Left kidney (tissue), 2 donors: ENCODE measurements around the gene TRIP13. TPM values are rescaled to one million over a fixed set of nuclear protein-coding genes. Genes with fewer than 3 reads are reported as not detected.
"Not testable (repeated sequence)": the region's sequence is repeated elsewhere in the genome, so short reads cannot be mapped to it uniquely, and the experiment has no call there.

Experiments used
- DNase-seq: peaks from one replicate; pipeline ENCODE4 v3.0.0-alpha.2; 2013
- polyA plus RNA-seq: library from polyadenylated mRNA; unstranded; fragments of 120-200 nt; gene quantifications from one replicate; pipeline ENCODE4 v1.2.1, GENCODE V29; 2013; ENCODE audit not compliant: insufficient read length

Gene TRIP13
- polyA plus RNA-seq, 1 donor, result 14.5 TPM

DNA sequence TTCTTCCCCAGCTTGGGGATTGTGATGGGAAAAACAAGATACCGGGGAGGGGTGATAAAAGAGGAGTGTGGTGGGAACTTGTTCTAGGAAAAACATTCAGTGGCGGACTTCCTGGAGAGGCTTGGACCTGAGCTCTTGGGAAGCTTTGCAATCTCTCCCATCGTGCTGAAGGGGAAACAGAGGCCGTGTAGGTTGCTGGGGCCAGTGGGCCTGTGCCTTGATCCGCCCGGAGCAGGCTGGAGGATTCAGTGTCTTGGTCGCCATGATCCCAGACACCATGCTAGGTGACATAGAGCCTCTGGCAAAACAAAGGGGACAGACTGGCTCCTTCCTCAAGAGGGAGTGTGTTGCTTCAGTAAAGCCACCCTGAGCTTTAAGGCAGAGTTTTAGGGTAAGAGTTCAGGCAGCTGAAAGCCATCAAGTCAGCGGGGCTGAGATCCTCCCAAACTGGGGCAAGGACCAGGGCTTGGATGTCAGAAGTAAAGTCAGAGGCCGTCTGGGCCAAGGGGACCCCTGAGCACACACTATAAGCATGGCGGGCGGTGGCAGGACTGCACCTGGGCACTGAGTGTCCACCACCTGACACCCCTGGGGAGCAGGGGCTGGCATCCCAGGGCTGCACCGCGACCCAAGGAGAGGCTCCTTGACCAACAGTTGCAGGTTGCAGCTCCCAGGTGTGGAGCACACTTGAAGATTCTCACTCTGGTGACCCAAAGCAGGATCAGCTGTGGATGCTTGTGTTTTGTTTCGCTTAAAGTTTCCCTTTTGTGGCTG, 44.7 kb downstream of the TRIP13 start:
- no peak for DNase-seq

DNA sequence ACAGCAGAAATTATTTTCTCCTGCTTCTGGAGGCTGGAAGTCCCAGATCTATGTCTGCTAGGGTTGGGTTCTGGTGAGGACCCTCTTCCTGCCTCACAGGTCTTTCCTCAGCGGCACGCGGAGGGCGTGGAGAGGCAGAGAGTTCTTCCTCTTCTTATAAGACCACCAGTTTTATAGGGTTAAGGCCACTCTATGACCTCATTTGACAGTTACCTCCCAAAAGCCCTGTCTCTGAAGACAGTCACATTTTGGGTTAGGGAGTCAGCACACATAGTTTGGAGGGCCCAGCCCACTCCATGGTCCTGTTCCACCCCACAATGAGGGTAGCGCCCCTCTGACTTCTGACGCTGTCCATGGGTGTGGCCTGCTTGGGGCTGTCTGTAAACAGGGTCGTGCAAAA, 46.7 kb downstream of the TRIP13 start:
- DNase-seq, result no peak

DNA sequence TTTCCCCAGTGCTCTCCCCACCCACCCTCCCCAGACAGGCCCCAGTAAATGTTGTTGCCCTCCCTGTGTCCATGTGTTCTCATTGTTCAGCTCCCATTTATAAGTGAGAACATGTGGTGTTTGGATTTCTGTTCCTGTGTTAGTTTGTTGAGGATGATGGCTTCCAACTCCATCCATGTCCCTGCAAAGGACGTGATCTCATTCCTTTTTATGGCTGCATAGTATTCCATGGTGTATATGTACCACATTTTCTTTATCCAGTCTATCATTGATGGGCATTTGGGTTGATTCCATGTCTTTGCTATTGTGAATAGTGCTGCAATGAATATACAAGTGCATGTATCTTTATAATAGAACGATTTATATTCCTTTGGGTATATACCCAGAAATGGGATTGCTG, 48.1 kb downstream of the TRIP13 start:
- not testable (repeated sequence) for DNase-seq

DNA sequence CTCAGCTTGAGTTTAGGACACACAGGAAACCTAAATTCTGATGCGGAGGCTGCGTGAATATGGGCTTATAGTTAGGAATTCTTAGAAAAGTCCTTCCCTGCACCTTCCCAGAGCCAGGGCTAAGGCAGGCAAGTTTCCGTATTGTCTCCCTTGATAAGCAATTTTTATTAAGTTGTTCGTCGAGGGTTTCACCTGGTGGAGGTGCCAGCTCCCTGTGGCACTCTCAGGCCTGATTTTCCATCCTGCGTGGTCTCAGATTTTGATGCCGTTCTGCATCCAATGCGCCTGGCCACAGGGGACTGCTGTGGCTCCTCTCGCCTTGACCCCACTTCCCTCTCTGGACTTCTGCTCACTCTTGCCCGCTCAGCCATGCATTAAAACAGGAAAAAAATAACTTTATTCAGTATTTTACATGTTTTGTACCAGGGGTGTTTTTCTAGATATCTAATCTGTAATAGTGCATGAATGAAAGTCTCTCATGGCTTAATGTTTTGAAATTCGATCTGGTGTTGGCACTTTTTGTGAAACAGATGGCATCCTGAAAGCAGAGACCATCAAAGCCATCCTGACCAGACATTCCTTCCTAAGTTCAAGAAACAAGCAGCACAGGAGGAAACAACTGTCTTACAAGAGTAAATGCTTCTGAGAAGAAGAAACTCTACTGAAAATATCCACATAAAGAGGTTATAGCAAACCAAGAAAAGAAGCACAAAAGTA, 50.7 kb downstream of the TRIP13 start:
- DNase-seq, result no peak

DNA sequence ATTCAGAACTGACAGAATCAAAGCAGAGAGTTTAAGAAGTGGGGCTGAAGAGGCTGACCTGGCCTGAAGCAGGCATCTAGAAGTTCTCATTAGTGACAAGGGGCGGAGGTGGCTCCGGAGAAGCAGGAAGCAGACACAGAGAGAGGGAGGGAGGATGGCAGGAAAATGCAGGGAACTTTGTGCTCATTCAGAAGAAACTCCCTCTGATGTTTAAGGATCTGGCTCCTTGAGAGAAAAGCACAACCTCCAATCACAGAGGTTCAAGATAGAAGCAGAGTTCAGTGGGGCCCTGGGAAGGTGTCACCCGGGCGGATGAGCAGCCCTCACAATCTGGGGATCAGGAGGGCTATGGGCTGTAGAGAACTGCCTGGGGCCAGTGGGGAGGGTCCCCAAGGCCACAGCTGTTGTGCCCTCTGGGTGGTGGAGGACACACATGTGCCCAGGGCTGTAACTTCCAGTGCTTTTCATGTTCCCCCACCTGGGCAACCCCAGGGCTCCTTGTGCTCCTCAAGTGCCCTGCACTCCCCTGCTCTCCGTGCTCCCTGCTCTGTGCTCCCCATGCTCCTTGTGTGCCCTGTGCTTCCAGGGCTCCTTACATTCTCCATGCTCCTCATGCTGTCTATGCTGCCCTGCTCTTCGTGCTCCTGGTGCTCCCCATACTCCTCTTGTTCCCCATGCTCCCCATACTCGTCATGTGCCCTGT, 51.4 kb downstream of the TRIP13 start:
- DNase-seq, result no peak

DNA sequence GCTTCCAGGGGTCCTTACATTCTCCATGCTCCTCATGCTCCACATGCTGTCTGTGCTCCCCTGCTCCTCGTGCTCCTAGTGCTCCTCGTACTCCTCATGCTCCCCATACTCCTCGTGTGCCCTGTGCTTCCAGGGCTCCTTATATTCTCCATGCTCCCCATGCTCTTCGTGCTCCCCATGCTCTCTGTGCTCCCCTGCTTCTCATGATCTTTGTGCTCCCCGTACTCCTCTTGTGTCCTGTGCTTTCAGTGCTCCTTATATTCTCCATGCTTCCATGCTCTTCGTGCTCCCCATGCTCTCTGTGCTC, 51.9 kb downstream of the TRIP13 start:
- no peak for DNase-seq

DNA sequence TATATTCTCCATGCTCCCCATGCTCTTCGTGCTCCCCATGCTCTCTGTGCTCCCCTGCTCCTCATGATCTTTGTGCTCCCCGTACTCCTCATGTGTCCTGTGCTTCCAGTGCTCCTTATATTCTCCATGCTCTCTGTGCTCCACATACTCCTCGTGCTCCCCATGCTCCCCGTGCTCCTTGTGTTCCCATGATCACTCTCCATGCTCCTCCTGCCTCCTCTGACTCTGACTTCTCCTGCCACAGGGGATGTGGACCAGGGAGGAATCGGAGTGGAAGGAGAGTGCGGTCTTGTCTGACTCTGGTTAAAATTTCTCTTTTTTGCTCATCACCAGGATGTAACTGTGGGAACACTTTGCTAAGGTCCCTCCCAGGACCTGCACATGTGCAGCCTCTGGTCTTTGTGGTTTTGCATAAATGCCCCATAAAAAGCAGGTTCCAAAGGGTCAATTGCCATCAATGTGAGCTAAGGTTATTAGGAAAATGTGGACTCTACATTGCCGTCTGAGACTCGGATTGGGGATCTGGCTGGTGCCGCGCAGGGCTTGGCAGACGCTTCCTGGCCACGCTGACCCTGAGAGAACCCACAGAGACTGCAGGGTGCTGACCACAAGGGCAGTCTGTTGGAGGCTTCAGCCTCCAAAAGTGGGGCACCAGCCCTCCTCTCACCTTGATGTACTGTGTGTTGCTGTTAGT, 52.5 kb downstream of the TRIP13 start:
- no peak for DNase-seq

DNA sequence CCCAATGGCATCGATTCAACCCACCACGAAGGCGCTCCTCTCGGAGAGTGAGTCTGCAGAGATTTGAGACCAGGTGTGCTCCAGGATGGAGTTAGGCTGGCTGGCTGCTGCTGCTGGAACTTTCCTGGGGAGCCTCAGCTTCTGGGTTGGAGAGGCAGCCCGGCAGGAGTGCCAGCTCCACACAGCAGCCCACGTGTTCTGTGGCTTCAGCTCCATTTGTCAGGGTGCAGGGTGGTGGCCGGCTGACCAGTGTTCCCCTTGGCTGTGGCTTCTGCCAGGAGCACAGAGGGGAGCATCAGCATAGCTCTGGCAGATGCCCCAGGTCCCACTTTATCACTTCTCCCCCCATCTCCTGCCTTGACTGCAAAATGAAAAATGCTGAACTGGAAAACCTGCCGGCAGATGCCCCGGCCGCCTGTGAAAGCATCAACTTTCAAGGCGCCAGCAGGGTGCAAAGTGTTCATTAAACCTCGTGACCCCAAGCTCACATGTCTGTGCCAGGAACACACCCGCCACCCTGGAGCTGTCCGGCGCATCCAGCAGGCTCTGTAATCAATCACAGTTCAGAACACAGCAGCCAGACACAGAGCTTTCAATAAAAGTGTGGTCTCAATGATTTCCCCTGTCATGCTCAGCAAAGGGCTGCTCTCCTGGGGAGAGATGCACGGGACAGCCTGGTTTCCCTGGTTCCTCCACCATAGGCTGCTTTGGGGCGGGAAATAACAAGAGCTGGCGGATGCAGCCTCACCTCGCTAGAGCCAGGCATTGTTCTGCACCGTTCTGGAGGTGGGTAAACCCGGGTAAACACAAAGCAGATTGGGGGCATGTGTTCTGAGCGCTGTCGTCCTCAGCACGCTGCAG, 53.2 kb downstream of the TRIP13 start:
- no peak for DNase-seq

DNA sequence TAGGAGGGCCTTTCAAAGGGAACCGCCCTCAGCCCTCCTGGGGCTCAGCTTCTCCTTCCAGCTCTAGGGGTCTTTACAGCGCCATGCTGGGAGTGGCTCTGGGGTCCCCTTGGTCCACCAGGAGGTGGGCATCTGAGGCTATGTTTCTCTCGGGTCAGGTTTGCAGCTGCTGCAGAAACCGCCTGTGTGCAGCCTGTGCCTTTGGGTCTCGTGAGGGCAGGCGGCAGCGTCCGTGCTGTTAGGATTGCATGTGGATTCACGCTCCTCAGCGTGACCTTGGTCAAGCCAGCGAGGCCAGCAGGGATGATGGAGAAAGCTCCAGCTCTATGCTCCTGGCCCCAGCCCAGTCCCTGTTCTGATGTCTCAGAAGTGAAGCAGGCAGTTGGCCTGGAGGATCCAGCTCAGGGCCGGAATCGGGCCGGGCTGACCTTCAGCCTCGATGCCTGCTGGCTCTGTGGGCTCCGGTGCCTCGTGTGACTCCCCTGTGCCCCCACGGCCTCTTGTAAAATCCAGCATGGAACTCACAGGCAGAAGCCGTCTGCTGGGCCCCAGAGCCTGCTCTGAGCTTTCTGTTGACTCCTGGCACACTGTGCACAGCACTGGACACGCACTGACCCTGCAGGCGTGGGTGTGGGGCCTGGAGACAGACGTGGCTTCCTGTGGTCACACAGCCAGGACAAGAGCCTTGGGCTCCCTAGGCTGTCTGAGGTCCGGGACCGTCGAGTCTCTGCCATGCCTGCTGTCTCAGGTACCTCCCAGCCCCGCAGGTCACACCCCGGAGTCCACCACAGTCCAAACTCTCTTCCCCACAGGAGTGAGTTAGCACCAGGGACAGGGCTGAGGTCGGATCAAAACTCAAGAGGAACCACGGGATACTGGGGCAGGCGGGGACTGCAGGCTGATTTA, 54.3 kb downstream of the TRIP13 start:
- no peak for DNase-seq

DNA sequence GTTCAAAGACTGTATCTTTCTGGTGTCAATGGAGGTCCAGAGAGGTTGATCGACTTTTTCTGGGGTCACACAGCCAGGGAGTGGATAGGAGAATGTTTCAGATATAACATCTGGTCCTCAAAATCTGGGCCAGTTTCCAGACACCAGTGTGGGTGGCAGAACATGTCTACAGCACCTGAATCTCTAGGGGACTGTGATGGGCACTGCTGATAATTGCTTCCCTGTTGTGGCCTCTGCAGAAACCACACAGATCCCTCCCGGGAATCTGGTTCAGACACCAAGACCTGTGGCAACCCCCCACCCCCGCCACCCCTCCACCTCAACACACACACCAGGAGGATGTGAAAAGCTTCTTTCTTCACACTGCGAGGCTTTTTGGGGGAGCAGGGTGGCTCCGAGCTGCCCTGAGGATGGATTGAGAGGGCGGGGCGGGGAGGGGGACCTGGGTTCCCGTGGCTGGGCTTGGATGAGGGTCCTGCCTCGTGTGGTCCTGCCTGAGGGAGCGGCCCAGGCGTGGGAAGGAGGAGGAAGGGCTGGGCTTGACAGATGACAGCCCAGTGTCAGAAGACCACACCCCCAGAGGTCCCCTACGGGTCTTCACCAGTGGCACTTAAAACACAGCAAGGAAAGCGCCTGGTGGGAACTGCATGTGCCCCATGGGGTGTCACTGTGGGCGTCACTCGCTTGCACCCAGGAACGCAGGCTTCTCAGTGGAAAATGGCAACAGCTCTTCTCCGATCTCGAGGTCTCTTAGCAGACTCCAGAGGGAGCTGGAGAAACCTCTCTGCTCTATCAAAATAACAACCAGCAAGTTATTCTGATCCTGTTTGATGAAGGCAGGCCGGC, 55.2 kb downstream of the TRIP13 start:
- DNase-seq, result no peak

DNA sequence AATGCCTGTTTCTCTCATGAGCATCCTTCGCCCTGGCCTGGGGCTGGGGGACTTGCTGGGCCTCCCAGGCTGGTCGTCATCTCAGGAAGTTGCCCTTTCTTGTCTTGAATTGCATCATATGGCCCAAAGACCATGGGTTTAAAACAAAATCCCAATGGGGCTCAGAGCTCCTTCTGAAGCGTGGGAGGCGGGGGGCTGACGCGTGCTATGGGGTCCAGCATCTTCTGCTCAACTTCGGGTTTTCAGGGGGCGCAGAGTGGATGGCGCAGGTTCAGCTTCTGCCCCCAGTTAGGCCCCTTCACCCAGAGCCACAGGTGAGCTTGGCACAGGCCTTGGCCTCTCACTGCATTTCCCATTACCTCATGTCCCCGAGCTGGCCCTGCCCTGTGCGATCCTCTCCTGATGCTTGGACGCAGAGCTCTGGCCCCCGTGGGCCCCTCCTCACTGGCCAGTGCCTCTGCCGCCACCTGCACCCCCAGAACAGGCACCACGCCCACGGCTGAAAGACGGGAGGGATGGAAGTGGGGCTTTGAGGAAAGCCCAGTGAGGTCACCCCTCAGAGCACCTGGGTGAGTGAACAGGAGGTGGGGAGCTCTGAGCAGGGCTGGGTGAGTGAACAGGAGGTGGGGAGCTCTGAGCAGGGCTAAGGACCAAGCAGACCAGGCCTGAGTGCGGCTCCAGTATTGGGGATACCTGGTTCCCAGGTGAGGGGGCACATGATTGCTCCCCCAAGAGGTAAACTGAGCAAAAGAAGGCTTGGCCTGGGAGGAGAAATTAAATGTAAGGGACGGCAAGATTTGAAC, 56.0 kb downstream of the TRIP13 start:
- no peak for DNase-seq

DNA sequence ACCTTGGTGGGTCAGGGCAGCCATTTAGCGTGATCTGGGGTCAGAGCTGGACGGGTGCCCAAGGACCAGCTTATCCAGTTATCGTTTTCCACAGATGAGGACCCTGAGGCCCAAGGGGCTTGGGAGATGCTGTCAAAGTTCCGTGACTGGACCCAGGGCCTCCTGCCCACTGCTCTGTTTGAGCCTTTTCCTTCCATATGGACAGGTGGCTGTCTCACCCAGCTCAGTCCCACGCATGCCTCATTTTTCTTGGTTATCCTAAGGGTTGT, 56.5 kb downstream of the TRIP13 start:
- no peak for DNase-seq

DNA sequence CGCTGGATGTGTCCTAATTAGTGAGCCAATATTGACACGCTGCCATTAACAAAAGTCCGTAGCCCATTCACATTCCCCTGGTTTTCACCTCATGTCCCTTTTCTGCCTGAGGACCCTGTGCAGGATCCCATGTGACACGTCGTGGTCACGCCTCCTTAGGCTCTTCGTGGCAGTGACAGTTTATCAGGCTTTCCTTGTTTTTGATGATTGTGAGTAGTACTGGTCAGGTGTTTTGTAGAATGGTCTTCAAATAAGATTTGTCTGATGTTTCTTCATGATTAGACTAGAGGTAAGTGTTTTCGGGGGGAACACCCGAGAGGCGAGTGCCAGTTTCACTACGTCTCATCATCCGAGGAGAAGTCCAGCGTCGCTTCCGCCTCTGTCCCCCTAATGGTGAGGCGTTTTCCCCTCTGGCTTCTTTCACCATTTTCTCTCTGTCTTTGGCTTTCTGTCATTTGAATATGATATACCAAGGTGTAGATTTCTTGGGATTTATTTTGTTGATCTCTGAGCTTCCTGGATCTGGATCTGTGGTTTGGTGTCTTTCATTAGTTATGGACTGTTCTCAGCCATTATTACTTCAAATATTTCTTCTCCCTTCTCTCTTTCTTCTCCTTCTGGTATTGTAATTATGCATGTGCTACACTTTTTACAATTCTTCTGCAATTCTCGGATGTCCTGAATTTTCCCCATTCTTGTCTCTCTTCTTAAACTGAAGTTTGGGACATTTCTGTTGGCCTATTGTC, 57.3 kb downstream of the TRIP13 start:
- no peak for DNase-seq

DNA sequence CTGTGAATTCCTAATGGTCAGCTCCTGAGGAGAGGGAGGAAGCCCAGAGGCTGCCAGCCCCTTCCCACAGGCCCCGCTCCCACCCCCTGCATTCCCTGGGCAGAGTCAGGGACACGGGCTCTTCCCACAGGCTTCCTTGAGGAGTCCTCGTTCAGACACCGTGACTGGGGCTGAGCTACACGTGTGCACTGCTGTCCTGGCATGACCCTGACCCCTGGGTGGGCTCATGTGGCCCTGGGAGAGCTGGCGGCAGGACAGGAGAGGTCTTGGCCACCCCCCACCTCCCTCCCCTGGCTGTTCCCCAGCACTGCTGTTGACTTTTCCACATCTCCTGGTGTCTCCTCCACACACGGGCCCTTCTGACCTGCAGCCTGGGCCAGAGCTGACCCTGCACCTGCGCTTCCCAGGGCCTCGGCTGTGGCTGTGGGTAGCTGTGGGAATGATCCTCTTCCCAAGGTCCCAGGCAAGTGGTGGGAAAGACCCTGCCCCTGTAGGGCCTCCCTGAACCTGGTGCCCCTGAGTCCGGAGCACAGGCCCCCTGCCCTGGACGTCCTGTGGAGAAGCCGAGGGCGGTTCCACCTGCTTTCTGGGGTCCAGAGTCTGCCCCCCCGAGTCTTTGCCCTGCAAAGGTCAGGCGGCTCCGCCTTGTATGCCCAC, 59.4 kb downstream of the TRIP13 start:
- no peak for DNase-seq

DNA sequence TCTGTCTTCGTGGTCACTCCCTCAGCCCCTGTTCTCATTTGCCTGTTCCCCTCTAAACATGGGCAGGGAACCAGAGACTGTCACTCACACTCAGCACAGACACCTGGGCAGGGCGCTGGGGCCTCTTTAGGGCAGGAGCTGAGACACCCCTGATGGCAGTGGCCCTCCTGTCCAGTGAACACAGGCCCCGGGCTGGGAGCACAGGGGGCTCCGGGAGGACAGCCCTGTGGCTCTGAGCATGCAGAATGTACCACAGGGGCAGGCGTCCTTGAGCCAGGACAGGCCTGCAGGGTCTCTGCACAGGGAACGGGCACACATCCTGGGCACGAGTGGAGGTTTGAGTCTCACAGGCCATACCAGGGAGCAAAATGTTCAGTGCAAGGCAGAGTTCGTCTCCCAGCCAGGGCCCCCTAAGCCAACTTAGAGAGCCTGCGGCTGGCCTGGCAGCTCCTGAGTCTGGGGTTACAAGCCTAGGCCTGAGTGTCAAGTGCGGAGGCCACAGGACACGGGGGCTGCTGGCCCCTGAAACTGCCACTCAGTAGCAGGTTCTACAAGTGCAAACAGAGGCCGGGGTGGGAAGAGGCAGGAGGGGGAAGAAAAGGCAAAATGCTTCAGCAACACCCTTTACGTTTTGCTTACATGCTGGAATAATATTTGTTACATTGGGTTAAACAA, 60.0 kb downstream of the TRIP13 start:
- DNase-seq, result no peak

DNA sequence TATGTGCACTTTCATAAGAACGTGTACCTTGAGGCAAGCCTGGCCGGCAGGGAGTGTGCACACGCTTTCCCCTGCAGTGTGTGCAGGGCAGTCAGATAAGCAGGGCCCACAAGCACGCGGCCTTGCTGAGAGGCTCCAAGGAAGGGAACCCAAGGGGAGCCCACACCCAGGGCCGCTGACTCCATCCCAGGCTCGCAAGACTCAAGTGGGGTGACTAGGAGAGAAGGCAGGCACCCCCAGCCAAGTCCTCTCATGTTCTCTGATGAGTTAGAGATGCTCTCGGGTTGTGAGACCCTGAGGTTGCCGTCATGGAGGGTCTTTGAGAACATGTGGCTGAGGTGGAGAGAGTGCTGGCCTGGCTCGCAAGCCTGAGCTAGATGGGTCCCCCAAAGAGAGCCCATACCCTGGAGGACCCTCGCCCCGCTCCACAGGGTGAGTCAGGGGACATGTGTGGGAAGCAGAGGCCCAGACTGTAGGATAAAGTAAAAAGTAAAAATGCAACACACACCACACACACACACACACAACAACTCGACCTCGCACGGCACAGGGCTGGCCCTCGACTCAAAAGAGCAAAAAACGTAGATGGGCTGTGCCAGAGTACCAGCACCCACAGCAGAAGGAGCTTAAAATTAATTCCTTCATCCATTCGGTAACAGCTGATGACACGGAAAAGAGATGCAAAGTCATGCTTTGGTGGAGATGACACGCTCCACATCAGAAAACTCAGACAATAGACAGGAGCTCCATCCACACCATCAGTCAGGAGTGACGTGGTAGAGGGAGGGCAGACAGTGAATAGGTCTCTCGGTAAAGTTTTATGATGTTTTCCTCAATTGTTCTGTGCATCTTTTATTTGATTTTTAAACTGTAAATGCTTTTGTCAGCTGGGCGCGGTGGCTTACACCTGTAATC, 61.1 kb downstream of the TRIP13 start:
- DNase-seq, result no peak
